PC-9 (cell line): ENCODE results near the gene SH3TC1. TPM values are rescaled to one million over a fixed set of nuclear protein-coding genes. Genes with fewer than 3 reads are reported as not detected.

Source experiments
- BruUV-seq: library from RNA; stranded (reverse); fragments of 400-500 nt; replicated peaks from 2 replicates; lab custom pipeline; 2021; lab: Mats Ljungman, UMichigan
- CTCF ChIA-PET: fragments of 300-600 bp; sonication (Branson Sonifier 250); formaldehyde crosslinking; loops from one replicate; lab custom pipeline; 2022; ENCODE audit warnings: antibody characterized with exemption; lab: Charles Lee
- POLR2A ChIA-PET: fragments of 300-600 bp; sonication (Branson Sonifier 250); formaldehyde crosslinking; loops from one replicate; lab custom pipeline; 2022; ENCODE audit warnings: antibody characterized with exemption; ENCODE audit not compliant: unreplicated experiment; lab: Charles Lee
- DNase-seq, 2 experiments: peaks; one replicate each; pipeline versions ENCODE4 v3.0.0 to v3.0.0-alpha.2; 2015 to 2022; ENCODE audit warnings: mixed read lengths in 1 of 2
- H2AFZ ChIP-seq: fragments of 200-600 bp; sonication (generic); 2 replicates; pipeline ENCODE4 v1.8.1; 2017; ENCODE audit warnings: antibody characterized with exemption
- H3F3A ChIP-seq: fragments of 200-600 bp; sonication (generic); 2 replicates; pipeline ENCODE4 v1.8.1; 2017; ENCODE audit warnings: antibody characterized with exemption, mild to moderate bottlenecking, low read depth; ENCODE audit not compliant: insufficient read depth
- H3K27ac ChIP-seq: fragments of 200-600 bp; sonication (generic); 2 replicates; pipeline ENCODE4 v1.6.1; 2016; ENCODE audit warnings: mixed run types
- H3K27me3 ChIP-seq: fragments of 200-600 bp; sonication (generic); 2 replicates; pipeline ENCODE4 v1.6.1; 2016; ENCODE audit warnings: low read depth, mixed run types; ENCODE audit not compliant: insufficient read depth
- H3K36me3 ChIP-seq: fragments of 200-600 bp; sonication (generic); 2 replicates; pipeline ENCODE4 v1.6.1; 2016; ENCODE audit warnings: low read depth, mixed run types
- H3K4me1 ChIP-seq: fragments of 200-600 bp; sonication (generic); replicated peaks from 2 replicates; pipeline ENCODE4 v1.6.1; 2016; ENCODE audit warnings: mixed run types; ENCODE audit not compliant: insufficient read depth
- H3K4me2 ChIP-seq: fragments of 200-600 bp; sonication (generic); 2 replicates; pipeline ENCODE4 v1.6.1; 2017; ENCODE audit warnings: mixed run types
- H3K4me3 ChIP-seq: fragments of 200-600 bp; sonication (generic); 2 replicates; pipeline ENCODE4 v1.6.1; 2016; ENCODE audit warnings: mixed run types
- H3K79me2 ChIP-seq: fragments of 200-600 bp; sonication (generic); 2 replicates; pipeline ENCODE4 v1.6.1; 2017; ENCODE audit warnings: low read depth, mixed run types
- H3K9me2 ChIP-seq: fragments of 200-600 bp; sonication (generic); 2 replicates; pipeline ENCODE4 v1.8.1; 2017; ENCODE audit warnings: mild to moderate bottlenecking; ENCODE audit not compliant: insufficient read depth
- H3K9me3 ChIP-seq: fragments of 200-600 bp; sonication (generic); 2 replicates; pipeline ENCODE4 v1.8.1; 2016; ENCODE audit warnings: low read depth; ENCODE audit not compliant: insufficient read depth
- H4K20me1 ChIP-seq: fragments of 200-600 bp; sonication (generic); 2 replicates; pipeline ENCODE4 v1.8.1; 2017; ENCODE audit not compliant: insufficient read depth
- CTCF ChIP-seq: fragments of 200-600 bp; sonication (generic); conservative IDR thresholded peaks from 2 replicates; pipeline ENCODE4 v1.6.1; 2017; ENCODE audit warnings: mixed run types, antibody characterized with exemption, mild to moderate bottlenecking, moderate library complexity
- EZH2 ChIP-seq: fragments of 200-600 bp; sonication (generic); IDR thresholded peaks from 2 replicates; pipeline ENCODE4 v1.8.0; 2017; ENCODE audit warnings: antibody characterized with exemption, low read depth
- intact Hi-C: fragments of 100-400 bp; cut with micrococcal nuclease; formaldehyde crosslinking; loops from one replicate; pipeline ENCODE4 v1.10.0; 2022; ENCODE audit not compliant: unreplicated experiment
- total RNA-seq: library from RNA; stranded (reverse); gene quantifications from 2 replicates; pipeline ENCODE4 v1.2.3, GENCODE V29; 2021

The SH3TC1 gene
- total RNA-seq, 1 experiment from 2014 or later: 5.2 TPM

- intact Hi-C loops: no loop called here
- TF ChIP-seq CTCF (no peak), EZH2 (no peak)
- POLR2A ChIA-PET: no interaction called here
- peaks cover 17% of the 10 kb centered on the region for H3K4me1 ChIP-seq
- no peaks in the 10 kb centered on the region for H3K27me3 ChIP-seq
- peaks cover 9% of the 10 kb centered on the region; the same call in 1 of the 2 replicates for H3F3A ChIP-seq
- H3K27ac ChIP-seq: no peak overlapping the region
- no TSS peak for BruUV-seq
- H3K79me2 ChIP-seq: no peaks in the 10 kb centered on the region
- CTCF ChIA-PET: interaction anchor here (0.6 kb wide), 1 partner anchor 376 kb away, joined by 4 read pairs; no protein-coding TSS in a partner anchor
- DNase-seq: no peak
- H2AFZ ChIP-seq: no peak overlapping the region
- H3K4me3 ChIP-seq: no peak overlapping the region
- no peaks in the 10 kb centered on the region; the same call in 1 of the 2 replicates for H3K9me3 ChIP-seq
- H3K4me2 ChIP-seq: no peak overlapping the region
- no peaks in the 10 kb centered on the region for H3K9me2 ChIP-seq
- no peaks in the 10 kb centered on the region for H3K36me3 ChIP-seq
- H4K20me1 ChIP-seq: no peaks in the 10 kb centered on the region
Measured at GRCh38 chr4:8170341-8170740, 28.7 kb upstream of the SH3TC1 start.

- H3K27me3 ChIP-seq: no peaks in the 10 kb centered on the region
Measured at GRCh38 chr4:8171266-8171665, 27.8 kb upstream of the SH3TC1 start.

GRCh38 chr4:8171984-8172924, 26.8 kb upstream of the SH3TC1 start:
- ChIA-PET POLR2A (no interaction called here), CTCF (no interaction called here)
- intact Hi-C loops: no loop called here

More at GRCh38 chr4:8171266-8171665, 27.8 kb upstream of the SH3TC1 start:
- intact Hi-C loops: no loop called here
- no peak for DNase-seq
- H3K4me2 ChIP-seq: no peak overlapping the region
- no peaks in the 10 kb centered on the region for H3K36me3 ChIP-seq
- H3K27ac ChIP-seq: no peak overlapping the region
- peaks cover 9% of the 10 kb centered on the region; the same call in 1 of the 2 replicates for H3F3A ChIP-seq
- H3K4me1 ChIP-seq: peaks cover 17% of the 10 kb centered on the region
- ChIA-PET CTCF (no interaction called here), POLR2A (no interaction called here)
- H3K9me3 ChIP-seq: no peaks in the 10 kb centered on the region; the same call in 1 of the 2 replicates
- H4K20me1 ChIP-seq: no peaks in the 10 kb centered on the region
- H3K79me2 ChIP-seq: no peaks in the 10 kb centered on the region
- TF ChIP-seq CTCF (no peak), EZH2 (no peak)
- no peaks in the 10 kb centered on the region for H3K9me2 ChIP-seq
- no peak overlapping the region for H2AFZ ChIP-seq
- H3K4me3 ChIP-seq: no peak overlapping the region
- BruUV-seq: no TSS peak

More at GRCh38 chr4:8171984-8172924, 26.8 kb upstream of the SH3TC1 start:
- TF ChIP-seq CTCF: no peak
- TF ChIP-seq EZH2: no peak
- Histone ChIP-seq H3F3A (peaks cover 9% of the 10 kb centered on the region; the same call in 1 of the 2 replicates), H3K4me1 (peaks cover 16% of the 10 kb centered on the region), H3K27ac (no peak overlapping the region), H3K9me2 (no peaks in the 10 kb centered on the region), H2AFZ (no peak overlapping the region), H3K27me3 (no peaks in the 10 kb centered on the region), H3K9me3 (no peaks in the 10 kb centered on the region; the same call in 1 of the 2 replicates), H3K4me2 (no peak overlapping the region), H3K79me2 (no peaks in the 10 kb centered on the region), H3K36me3 (no peaks in the 10 kb centered on the region), H4K20me1 (no peaks in the 10 kb centered on the region), H3K4me3 (no peak overlapping the region)
- BruUV-seq: no TSS peak
- DNase-seq: no peak
